Transverse colon (tissue), 4 donors: ENCODE results near the gene RASGRP3. TPM values are rescaled to one million over a fixed set of nuclear protein-coding genes. Genes with fewer than 3 reads are reported as not detected.

Experiments
- DNase-seq: peaks from one replicate; pipeline ENCODE4 v3.0.0-alpha.2; 2019
- H3K27ac ChIP-seq, 4 donors: fragments of 200-600 bp; sonication (generic); 2 replicates each; pipeline ENCODE4 v1.5.1; 2016 to 2018; ENCODE audit warnings: inconsistent platforms in 4 of 4
- H3K27me3 ChIP-seq: fragments of 200-600 bp; sonication (generic); 2 replicates; pipeline ENCODE4 v1.5.1; 2017; ENCODE audit warnings: inconsistent platforms
- H3K36me3 ChIP-seq, 4 donors: fragments of 200-600 bp; sonication (generic); 2 replicates each; pipeline ENCODE4 v1.5.1; 2017 to 2019; ENCODE audit warnings: inconsistent platforms in 4 of 4
- H3K4me1 ChIP-seq, 4 donors: fragments of 200-600 bp; sonication (generic); 2 replicates each; pipeline ENCODE4 v1.5.1; 2017 to 2020; ENCODE audit warnings: inconsistent platforms in 4 of 4
- H3K4me3 ChIP-seq, 4 donors: fragments of 200-600 bp; sonication (generic); 1 replicate in 1 of 4; 2 replicates in 3 of 4; pipeline versions ENCODE4 v1.5.1 to v1.6.1; 2017 to 2019; ENCODE audit warnings: inconsistent platforms in 4 of 4
- H3K9me3 ChIP-seq, 2 donors: fragments of 200-600 bp; sonication (generic); 2 replicates each; pipeline ENCODE4 v1.5.1; 2017 to 2019; ENCODE audit warnings: inconsistent platforms in 2 of 2
- EP300 ChIP-seq: sonication (generic); formaldehyde crosslinking; IDR thresholded peaks from one replicate; pipeline ENCODE4 v1.6.1; 2017; ENCODE audit warnings: antibody characterized with exemption, low read depth
- POLR2A ChIP-seq: fragments of 450-650 bp; IDR thresholded peaks from one replicate; pipeline ENCODE4 v1.6.1; 2016; ENCODE audit warnings: antibody characterized with exemption, mild to moderate bottlenecking, moderate library complexity
- POLR2AphosphoS5 ChIP-seq, 3 donors: sonication (generic); formaldehyde crosslinking; IDR thresholded peaks; one replicate each; pipeline ENCODE4 v1.6.1; 2016; ENCODE audit warnings: antibody characterized with exemption in 3 of 3
- WGBS, 2 donors: methylation state at CpG; one replicate each; pipeline ENCODE4 v1.1.5; 2018; ENCODE audit warnings: low coverage in 1 of 2; 5-methylcytosine and 5-hydroxymethylcytosine counted together
- in situ Hi-C, 4 donors: fragments of 200-750 bp; cut with MboI; loops; one replicate each; pipeline versions ENCODE4 v1.15.0 to v1.15.1; 2017; ENCODE audit warnings: low sequenced_read_pairs in 3 of 4, low pct_ligation_motif_present in 1 of 4, low pct_unique_long_range_greater_than_20kb in 1 of 4
- intact Hi-C: fragments of 100-400 bp; cut with DNase I; formaldehyde crosslinking; loops from one replicate; pipeline ENCODE4 v1.15.1; 2023; ENCODE audit warnings: low total_unique reads
- total RNA-seq, 4 donors: library from RNA; depleted of rRNA; stranded (reverse); fragments of >200 nt; gene quantifications; one replicate each; pipeline ENCODE4 v1.1.0, GENCODE V29; 2016
- TF ChIP-seq, protein P1 (sequence below), 5 experiments: fragments of 200-600 bp in 3 of 5; fragments of 450-650 bp in 2 of 5; sonication (generic) in 3 of 5; IDR thresholded peaks; 1 replicate in 2 of 5; 2 replicates in 3 of 5; pipeline ENCODE4 v1.5.1; 2016 to 2017; ENCODE audit warnings: antibody characterized with exemption in 5 of 5, inconsistent platforms in 3 of 5, mild to moderate bottlenecking in 2 of 5, moderate library complexity in 1 of 5

The RASGRP3 gene
- total RNA-seq, 4 donors from 2014 or later, result 3.4 to 16.5 (median 4.8) TPM; not detected in 1

DNA sequence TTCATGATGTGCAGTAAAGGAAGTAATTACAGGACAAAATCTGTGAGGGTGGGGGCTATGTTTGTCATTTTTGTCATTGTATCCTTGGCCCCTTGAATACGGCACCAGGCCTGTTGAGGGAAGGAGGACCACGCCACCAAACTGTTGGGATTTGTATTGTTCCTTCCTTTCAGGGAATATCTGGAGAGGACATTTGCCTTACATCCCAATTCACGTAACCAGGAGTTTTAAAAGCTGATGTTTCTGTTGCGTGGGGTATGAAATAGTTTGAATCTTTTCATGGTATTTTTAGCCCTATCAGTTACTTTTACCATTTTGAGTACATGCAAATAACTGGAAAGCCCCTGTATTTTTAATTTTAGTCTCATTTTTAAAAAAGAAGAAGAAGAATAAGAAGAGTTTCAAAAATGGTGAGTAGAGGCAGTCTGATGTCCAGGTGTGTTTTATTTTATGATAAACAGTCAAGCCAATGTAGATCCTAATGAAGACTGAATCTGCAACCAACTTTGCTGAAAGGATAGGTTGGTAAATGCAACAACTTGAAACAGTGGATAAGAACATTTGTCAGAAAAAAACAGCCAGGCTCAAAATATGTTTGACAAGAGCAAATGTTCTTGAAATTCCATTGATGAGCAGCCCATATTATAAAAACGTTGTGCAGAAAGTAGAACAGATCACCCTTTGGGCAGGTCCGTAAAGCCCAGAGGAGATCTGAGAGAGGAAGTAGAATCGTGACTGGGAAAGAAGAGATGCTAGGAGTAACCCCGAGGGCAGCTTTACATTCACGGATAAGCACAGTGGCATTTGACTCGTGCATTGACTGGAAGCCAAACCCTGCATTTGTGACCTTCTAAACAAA lies 54.5 kb downstream of the RASGRP3 start:
- H3K27ac ChIP-seq, result peak overlapping the region in 1 of 4 donors; percentile 46
- TF ChIP-seq EP300 (no peak), POLR2AphosphoS5 (IDR thresholded peaks at IDR 0.05) (no peak), POLR2A (no peak)
- TF ChIP-seq, protein P1, sequence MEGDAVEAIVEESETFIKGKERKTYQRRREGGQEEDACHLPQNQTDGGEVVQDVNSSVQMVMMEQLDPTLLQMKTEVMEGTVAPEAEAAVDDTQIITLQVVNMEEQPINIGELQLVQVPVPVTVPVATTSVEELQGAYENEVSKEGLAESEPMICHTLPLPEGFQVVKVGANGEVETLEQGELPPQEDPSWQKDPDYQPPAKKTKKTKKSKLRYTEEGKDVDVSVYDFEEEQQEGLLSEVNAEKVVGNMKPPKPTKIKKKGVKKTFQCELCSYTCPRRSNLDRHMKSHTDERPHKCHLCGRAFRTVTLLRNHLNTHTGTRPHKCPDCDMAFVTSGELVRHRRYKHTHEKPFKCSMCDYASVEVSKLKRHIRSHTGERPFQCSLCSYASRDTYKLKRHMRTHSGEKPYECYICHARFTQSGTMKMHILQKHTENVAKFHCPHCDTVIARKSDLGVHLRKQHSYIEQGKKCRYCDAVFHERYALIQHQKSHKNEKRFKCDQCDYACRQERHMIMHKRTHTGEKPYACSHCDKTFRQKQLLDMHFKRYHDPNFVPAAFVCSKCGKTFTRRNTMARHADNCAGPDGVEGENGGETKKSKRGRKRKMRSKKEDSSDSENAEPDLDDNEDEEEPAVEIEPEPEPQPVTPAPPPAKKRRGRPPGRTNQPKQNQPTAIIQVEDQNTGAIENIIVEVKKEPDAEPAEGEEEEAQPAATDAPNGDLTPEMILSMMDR (IDR thresholded peaks at IDR 0.05), result no peak
- H3K27me3 ChIP-seq, result no peaks in the 10 kb centered on the region
- H3K9me3 ChIP-seq, result no peaks in the 10 kb centered on the region
- no peak for DNase-seq
- no peaks in the 10 kb centered on the region for H3K36me3 ChIP-seq
- in situ Hi-C loops, result no loop called here
- H3K4me3 ChIP-seq, result no peak overlapping the region
- intact Hi-C loops, result no loop called here
- no peaks in the 10 kb centered on the region for H3K4me1 ChIP-seq
- 76 to 83% methylated on average over 9 to 10 of the region's 10 CpGs for WGBS, 2 donors

DNA sequence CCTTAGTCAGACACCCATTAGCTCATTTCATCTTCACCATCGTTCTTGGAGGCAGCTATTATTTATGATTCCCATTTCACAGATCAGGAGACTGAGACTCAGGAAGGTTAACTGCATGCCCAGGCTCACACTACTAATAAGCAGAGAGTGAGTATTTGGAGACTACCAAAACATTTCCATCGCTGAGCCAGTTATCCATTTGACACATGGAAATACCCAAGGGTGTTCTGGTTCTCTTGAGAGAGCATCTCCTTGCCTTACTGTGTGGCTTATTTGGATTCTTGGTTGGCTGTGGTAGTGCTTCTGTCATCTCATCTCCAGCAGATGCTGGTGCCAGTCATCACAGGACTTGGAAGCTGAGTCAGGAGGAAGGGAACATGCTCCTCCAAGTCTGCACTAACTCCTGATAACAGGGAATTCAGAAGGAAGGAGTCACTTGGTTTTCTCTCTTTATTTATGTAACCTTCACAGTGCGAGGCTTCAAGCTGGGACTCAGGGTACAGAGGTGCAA lies 55.2 kb downstream of the RASGRP3 start:
- WGBS, 2 donors, result 75 to 93% methylated on average over 2 to 3 of the region's 3 CpGs
- Histone ChIP-seq H3K27ac (peak overlapping the region in 1 of 4 donors; percentile 46), H3K4me1 (no peaks in the 10 kb centered on the region), H3K4me3 (no peak overlapping the region), H3K27me3 (no peaks in the 10 kb centered on the region), H3K9me3 (no peaks in the 10 kb centered on the region), H3K36me3 (no peaks in the 10 kb centered on the region)
- intact Hi-C loops (no loop called here), in situ Hi-C loops (no loop called here)
- DNase-seq, result no peak
- TF ChIP-seq EP300 (no peak), POLR2A (no peak), POLR2AphosphoS5 (IDR thresholded peaks at IDR 0.05) (no peak)
- TF ChIP-seq, protein P1 (IDR thresholded peaks at IDR 0.05), result no peak

DNA sequence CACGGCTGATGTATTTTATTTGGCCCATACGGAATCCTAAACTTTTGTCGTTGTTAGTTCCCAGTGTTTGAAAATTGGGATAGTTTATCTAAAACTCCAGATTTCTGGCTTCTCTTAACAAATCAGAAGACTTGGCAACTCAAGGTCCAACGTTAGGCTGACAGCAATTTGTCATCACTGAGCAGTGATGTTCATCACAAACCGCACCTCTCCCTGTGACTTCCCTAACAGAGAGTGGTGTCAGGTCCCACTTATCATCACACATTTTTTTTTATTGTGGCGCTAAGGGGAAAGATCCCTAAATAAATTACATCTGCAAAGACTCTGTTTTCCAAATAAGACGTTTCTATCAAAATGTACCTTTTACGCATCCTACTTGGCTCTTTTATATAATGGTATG lies 55.7 kb downstream of the RASGRP3 start:
- 47 to 66% methylated on average over 7 to 8 of the region's 8 CpGs for WGBS, 2 donors
- Histone ChIP-seq H3K4me1 (no peaks in the 10 kb centered on the region), H3K27me3 (no peaks in the 10 kb centered on the region), H3K36me3 (no peaks in the 10 kb centered on the region), H3K27ac (no peak overlapping the region), H3K4me3 (no peak overlapping the region), H3K9me3 (no peaks in the 10 kb centered on the region)
- intact Hi-C loops, result no loop called here
- in situ Hi-C loops, result no loop called here
- TF ChIP-seq EP300 (no peak), POLR2A (no peak), POLR2AphosphoS5 (IDR thresholded peaks at IDR 0.05) (no peak)
- TF ChIP-seq, protein P1 (IDR thresholded peaks at IDR 0.05), result no peak
- DNase-seq, result no peak

DNA sequence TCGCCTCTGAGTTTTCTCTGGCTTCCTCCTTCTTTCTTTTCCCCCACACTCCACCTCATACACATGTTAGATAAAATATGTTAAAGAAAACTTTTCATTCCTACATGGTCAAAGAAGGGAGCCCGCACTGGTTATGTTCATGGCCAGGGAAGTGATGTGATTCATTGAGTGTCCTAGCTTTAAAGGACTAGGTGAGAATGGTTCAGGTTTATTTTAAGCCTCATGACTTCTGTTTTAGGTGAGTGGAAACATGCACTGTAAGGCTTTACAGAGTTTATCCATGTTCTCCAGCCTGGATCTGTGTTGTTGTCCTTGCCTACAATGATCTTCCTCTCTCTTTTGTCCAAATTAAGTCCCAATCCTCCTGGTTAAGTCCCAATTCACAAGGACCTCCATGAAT lies 56.5 kb downstream of the RASGRP3 start:
- no peak overlapping the region for H3K27ac ChIP-seq
- 72 to 77% methylated on average over 2 of the region's 2 CpGs for WGBS, 2 donors
- intact Hi-C loops (no loop called here), in situ Hi-C loops (no loop called here)
- H3K4me1 ChIP-seq, result no peaks in the 10 kb centered on the region
- no peak overlapping the region for H3K4me3 ChIP-seq
- TF ChIP-seq POLR2A (no peak), EP300 (no peak), POLR2AphosphoS5 (IDR thresholded peaks at IDR 0.05) (no peak)
- TF ChIP-seq, protein P1 (IDR thresholded peaks at IDR 0.05), result no peak
- no peak for DNase-seq
- H3K9me3 ChIP-seq, result no peaks in the 10 kb centered on the region
- H3K36me3 ChIP-seq, result no peaks in the 10 kb centered on the region
- no peaks in the 10 kb centered on the region for H3K27me3 ChIP-seq
